Endothelial cell of umbilical vein (primary cell): ENCODE measurements around the gene KLF17. TPM values are rescaled to one million over a fixed set of nuclear protein-coding genes. Genes with fewer than 3 reads are reported as not detected.

Experiments
- BruUV-seq: library from RNA; stranded (reverse); fragments of 400-500 nt; replicated peaks from 2 replicates; lab custom pipeline; 2021; lab: Mats Ljungman, UMichigan
- CTCF ChIA-PET: fragments of 300-600, 350-600 bp; sonication (Branson Sonifier 250); formaldehyde crosslinking; loops from one replicate; lab custom pipeline; 2021; ENCODE audit warnings: antibody characterized with exemption, inconsistent platforms; lab: Charles Lee
- POLR2A ChIA-PET: fragments of 300-600, 350-600 bp; sonication (Branson Sonifier 250); formaldehyde crosslinking; loops from one replicate; lab custom pipeline; 2021; ENCODE audit warnings: antibody characterized with exemption, inconsistent platforms; lab: Charles Lee
- DNase-seq: peaks from one replicate; pipeline ENCODE4 v3.0.0-alpha.2; 2011; ENCODE audit warnings: low read depth, low spot score
- FAIRE-seq: peaks from 2 replicates; lab custom pipeline; 2011; peaks lifted over from hg19 to GRCh38; lab: Jason Lieb, UNC
- H2AFZ ChIP-seq: 2 replicates; pipeline ENCODE4 v1.6.0; 2012; ENCODE audit warnings: low read depth, low read length, control low read depth, inconsistent platforms
- H3K27ac ChIP-seq: 2 replicates; pipeline ENCODE4 v1.5.1; 2011; ENCODE audit warnings: low read depth, mild to moderate bottlenecking, control low read depth, low read length, moderate library complexity; ENCODE audit not compliant: insufficient read depth
- H3K27me3 ChIP-seq, 2 experiments: 2 replicates each; pipeline versions ENCODE4 v1.6.0 to v1.6.1; 2011; ENCODE audit warnings: low read length in 2 of 2, mixed read lengths in 1 of 2; ENCODE audit not compliant: control insufficient read depth in 2 of 2, insufficient read depth in 2 of 2
- H3K36me3 ChIP-seq, 2 experiments: 2 replicates in 1 of 2; 3 replicates in 1 of 2; pipeline ENCODE4 v1.5.1; 2011; ENCODE audit warnings: low read length in 2 of 2, mild to moderate bottlenecking in 1 of 2, moderate library complexity in 1 of 2; ENCODE audit not compliant: control insufficient read depth in 2 of 2, insufficient read depth in 2 of 2; ENCODE audit errors: extremely low read depth in 1 of 2
- H3K4me1 ChIP-seq: 3 replicates; pipeline ENCODE4 v1.5.1; 2011; ENCODE audit warnings: mild to moderate bottlenecking, low read length; ENCODE audit not compliant: control insufficient read depth, insufficient read depth; ENCODE audit errors: extremely low read depth
- H3K4me2 ChIP-seq: 2 replicates; pipeline ENCODE4 v1.6.1; 2011; ENCODE audit warnings: low read length, control low read depth, mixed read lengths; ENCODE audit not compliant: insufficient read depth
- H3K4me3 ChIP-seq, 3 experiments: fragments of 200-600 bp in 1 of 3; sonication (generic), shearing (Covaris generic) in 1 of 3; replicated peaks in 1 of 3; 2 replicates each; pipeline ENCODE4 v1.5.1; 2011 to 2016; ENCODE audit warnings: control low read depth in 3 of 3, low read length in 3 of 3, mild to moderate bottlenecking in 2 of 3, inconsistent platforms in 1 of 3, low read depth in 1 of 3, moderate library complexity in 1 of 3; ENCODE audit not compliant: insufficient read depth in 1 of 3
- H3K79me2 ChIP-seq: 2 replicates; pipeline ENCODE4 v1.6.0; 2012; ENCODE audit warnings: low read length, inconsistent platforms; ENCODE audit not compliant: control insufficient read depth, insufficient read depth
- H3K9ac ChIP-seq: replicated peaks from 2 replicates; pipeline ENCODE3; 2011; ENCODE audit warnings: low read length, control low read depth; ENCODE audit not compliant: insufficient read depth; ENCODE audit errors: extremely low read depth
- H3K9me1 ChIP-seq: replicated peaks from 3 replicates; pipeline ENCODE4 v1.6.0; 2011; ENCODE audit warnings: mild to moderate bottlenecking, low read length; ENCODE audit not compliant: control insufficient read depth, insufficient read depth; ENCODE audit errors: extremely low read depth
- H3K9me3 ChIP-seq: replicated peaks from 2 replicates; pipeline ENCODE4 v1.5.1; 2012; ENCODE audit warnings: low read length, inconsistent platforms; ENCODE audit not compliant: control insufficient read depth, insufficient read depth
- H4K20me1 ChIP-seq: replicated peaks from 2 replicates; pipeline ENCODE3; 2011; ENCODE audit warnings: mild to moderate bottlenecking, low read length; ENCODE audit not compliant: control insufficient read depth, insufficient read depth; ENCODE audit errors: extremely low read depth
- EZH2 ChIP-seq: IDR thresholded peaks from 2 replicates; pipeline ENCODE4 v1.6.1; 2012; ENCODE audit warnings: borderline replicate concordance, low read depth, mild to moderate bottlenecking, moderate library complexity, low read length, inconsistent platforms; ENCODE audit not compliant: severe bottlenecking
- FOS ChIP-seq: IDR thresholded peaks from 2 replicates; pipeline ENCODE4 v1.6.1; 2011; ENCODE audit warnings: mild to moderate bottlenecking, low read length, moderate library complexity, borderline replicate concordance; ENCODE audit not compliant: insufficient read depth
- JUN ChIP-seq: IDR thresholded peaks from 2 replicates; pipeline ENCODE4 v1.6.1; 2011; ENCODE audit warnings: borderline replicate concordance, low read depth; ENCODE audit not compliant: insufficient read length, insufficient read depth
- MAX ChIP-seq: IDR thresholded peaks from 2 replicates; pipeline ENCODE4 v1.6.1; 2011; ENCODE audit not compliant: insufficient read depth, insufficient read length
- MYC ChIP-seq: IDR thresholded peaks from one replicate; pipeline ENCODE4 v1.6.1; 2011; ENCODE audit warnings: mild to moderate bottlenecking, low read depth, low read length
- POLR2A ChIP-seq: IDR thresholded peaks from 2 replicates; pipeline ENCODE4 v1.6.1; 2012; ENCODE audit warnings: low read depth, mild to moderate bottlenecking, control low read depth, low read length
- POLR2AphosphoS5 ChIP-seq: IDR thresholded peaks from 2 replicates; pipeline ENCODE4 v1.6.1; 2012; ENCODE audit warnings: low read depth, mild to moderate bottlenecking, control low read depth, low read length, moderate library complexity; ENCODE audit not compliant: insufficient read depth
- dilution Hi-C: fragments of 300-500 bp; cut with MboI; formaldehyde crosslinking; loops from one replicate; pipeline ENCODE4 v1.15.0; 2019; ENCODE audit warnings: low sequenced_read_pairs; ENCODE audit not compliant: extremely low pct_ligation_motif_present
- intact Hi-C: fragments of 100-400 bp; cut with micrococcal nuclease; formaldehyde crosslinking; loops from one replicate; pipeline ENCODE4 v1.10.0; 2022
- polyA plus RNA-seq, 4 experiments: library from polyadenylated mRNA; depleted of rRNA in 3 of 4; stranded (reverse) in 3 of 4; unstranded in 1 of 4; fragments of >200 nt; gene quantifications; 2 replicates each; pipeline versions ENCODE4 v1.2.1 to v1.2.3, GENCODE V29; 2011 to 2012; ENCODE audit warnings: missing spikeins in 1 of 4
- total RNA-seq: library from RNA; stranded (reverse); gene quantifications from 2 replicates; pipeline ENCODE4 v1.2.3, GENCODE V29; 2021

The KLF17 gene
- total and polyA plus RNA-seq, 2 donors (not counting 3 experiments of a cell fraction or from before 2014, with no cell fraction given): not detected

GRCh38 chr1:44079566-44079965 is 39.1 kb upstream of the KLF17 start:
- H3K27me3 ChIP-seq: peaks cover 3 to 6% of the 10 kb centered on the region in 2 experiments
- DNase-seq: no peak
- no peaks in the 10 kb centered on the region for H3K9me1 ChIP-seq
- CTCF ChIA-PET: no interaction called here
- no peak overlapping the region for H3K9ac ChIP-seq
- no peak overlapping the region for H3K4me2 ChIP-seq
- H3K4me3 ChIP-seq: no peak overlapping the region
- H3K4me1 ChIP-seq: no peaks in the 10 kb centered on the region
- H3K27ac ChIP-seq: no peak overlapping the region
- no peaks in the 10 kb centered on the region for H3K79me2 ChIP-seq
- POLR2A ChIA-PET: no interaction called here
- no peaks in the 10 kb centered on the region for H3K36me3 ChIP-seq
- no peak for FAIRE-seq
- BruUV-seq: no TSS peak
- no peak for TF ChIP-seq POLR2A
- TF ChIP-seq POLR2AphosphoS5: no peak
- no peak for TF ChIP-seq MAX
- TF ChIP-seq EZH2: no peak
- no peak for TF ChIP-seq MYC
- TF ChIP-seq FOS: no peak
- H2AFZ ChIP-seq: no peak overlapping the region
- dilution Hi-C loops (no loop called here), intact Hi-C loops (no loop called here)
- no peaks in the 10 kb centered on the region for H4K20me1 ChIP-seq
- H3K9me3 ChIP-seq: no peaks in the 10 kb centered on the region

- H3K36me3 ChIP-seq: no peaks in the 10 kb centered on the region
- no peaks in the 10 kb centered on the region for H4K20me1 ChIP-seq
- FAIRE-seq (peak; percentile 64), DNase-seq (peak; percentile 20)
- POLR2A ChIA-PET: no interaction called here
- H3K27ac ChIP-seq: no peak overlapping the region
- CTCF ChIA-PET: interaction anchor here (0.7 to 1.6 kb wide), 3 partner anchors 10 to 44 kb away, joined by 3 to 7 read pairs (median 4); no protein-coding TSS in a partner anchor
- H2AFZ ChIP-seq: peak overlapping the region; percentile 46
- no peak overlapping the region for H3K9ac ChIP-seq
- no peaks in the 10 kb centered on the region for H3K9me1 ChIP-seq
- no peaks in the 10 kb centered on the region for H3K9me3 ChIP-seq
- no peaks in the 10 kb centered on the region for H3K4me1 ChIP-seq
- no peak overlapping the region for H3K4me2 ChIP-seq
- H3K4me3 ChIP-seq: no peak overlapping the region
- dilution Hi-C loops (no loop called here), intact Hi-C loops (loop anchor here (10.0 kb wide), 1 partner anchor 100 kb away; no protein-coding TSS in a partner anchor)
- H3K79me2 ChIP-seq: no peaks in the 10 kb centered on the region
- no TSS peak for BruUV-seq
- TF ChIP-seq FOS: peak; percentile 44
- no peak for TF ChIP-seq JUN
- peaks cover 0 to 6% of the 10 kb centered on the region in 2 experiments for H3K27me3 ChIP-seq
Observed at GRCh38 chr1:44084998-44085675, 33.5 kb upstream of the KLF17 start.
